Activated CD8-positive, alpha-beta memory T cell treated with anti-CD3 and anti-CD28 coated beads, Interleukin-2, amount 50 U/mL, for 24 hours (primary cell): ENCODE measurements around the gene MRTFB.
A peak's percentile ranks its signal among the peaks of the same experiment; 100 is the strongest.
"Not testable (repeated sequence)": the region's sequence is repeated elsewhere in the genome, so short reads cannot be mapped to it uniquely, and the experiment has no call there.

Experiments used
- DNase-seq: peaks from one replicate; pipeline ENCODE4 v3.0.0-alpha.2; 2020; ENCODE audit errors: extremely low read depth

Gene MRTFB, protein sequence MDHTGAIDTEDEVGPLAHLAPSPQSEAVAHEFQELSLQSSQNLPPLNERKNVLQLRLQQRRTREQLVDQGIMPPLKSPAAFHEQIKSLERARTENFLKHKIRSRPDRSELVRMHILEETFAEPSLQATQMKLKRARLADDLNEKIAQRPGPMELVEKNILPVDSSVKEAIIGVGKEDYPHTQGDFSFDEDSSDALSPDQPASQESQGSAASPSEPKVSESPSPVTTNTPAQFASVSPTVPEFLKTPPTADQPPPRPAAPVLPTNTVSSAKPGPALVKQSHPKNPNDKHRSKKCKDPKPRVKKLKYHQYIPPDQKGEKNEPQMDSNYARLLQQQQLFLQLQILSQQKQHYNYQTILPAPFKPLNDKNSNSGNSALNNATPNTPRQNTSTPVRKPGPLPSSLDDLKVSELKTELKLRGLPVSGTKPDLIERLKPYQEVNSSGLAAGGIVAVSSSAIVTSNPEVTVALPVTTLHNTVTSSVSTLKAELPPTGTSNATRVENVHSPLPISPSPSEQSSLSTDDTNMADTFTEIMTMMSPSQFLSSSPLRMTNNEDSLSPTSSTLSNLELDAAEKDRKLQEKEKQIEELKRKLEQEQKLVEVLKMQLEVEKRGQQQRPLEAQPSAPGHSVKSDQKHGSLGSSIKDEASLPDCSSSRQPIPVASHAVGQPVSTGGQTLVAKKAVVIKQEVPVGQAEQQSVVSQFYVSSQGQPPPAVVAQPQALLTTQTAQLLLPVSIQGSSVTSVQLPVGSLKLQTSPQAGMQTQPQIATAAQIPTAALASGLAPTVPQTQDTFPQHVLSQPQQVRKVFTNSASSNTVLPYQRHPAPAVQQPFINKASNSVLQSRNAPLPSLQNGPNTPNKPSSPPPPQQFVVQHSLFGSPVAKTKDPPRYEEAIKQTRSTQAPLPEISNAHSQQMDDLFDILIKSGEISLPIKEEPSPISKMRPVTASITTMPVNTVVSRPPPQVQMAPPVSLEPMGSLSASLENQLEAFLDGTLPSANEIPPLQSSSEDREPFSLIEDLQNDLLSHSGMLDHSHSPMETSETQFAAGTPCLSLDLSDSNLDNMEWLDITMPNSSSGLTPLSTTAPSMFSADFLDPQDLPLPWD

DNA sequence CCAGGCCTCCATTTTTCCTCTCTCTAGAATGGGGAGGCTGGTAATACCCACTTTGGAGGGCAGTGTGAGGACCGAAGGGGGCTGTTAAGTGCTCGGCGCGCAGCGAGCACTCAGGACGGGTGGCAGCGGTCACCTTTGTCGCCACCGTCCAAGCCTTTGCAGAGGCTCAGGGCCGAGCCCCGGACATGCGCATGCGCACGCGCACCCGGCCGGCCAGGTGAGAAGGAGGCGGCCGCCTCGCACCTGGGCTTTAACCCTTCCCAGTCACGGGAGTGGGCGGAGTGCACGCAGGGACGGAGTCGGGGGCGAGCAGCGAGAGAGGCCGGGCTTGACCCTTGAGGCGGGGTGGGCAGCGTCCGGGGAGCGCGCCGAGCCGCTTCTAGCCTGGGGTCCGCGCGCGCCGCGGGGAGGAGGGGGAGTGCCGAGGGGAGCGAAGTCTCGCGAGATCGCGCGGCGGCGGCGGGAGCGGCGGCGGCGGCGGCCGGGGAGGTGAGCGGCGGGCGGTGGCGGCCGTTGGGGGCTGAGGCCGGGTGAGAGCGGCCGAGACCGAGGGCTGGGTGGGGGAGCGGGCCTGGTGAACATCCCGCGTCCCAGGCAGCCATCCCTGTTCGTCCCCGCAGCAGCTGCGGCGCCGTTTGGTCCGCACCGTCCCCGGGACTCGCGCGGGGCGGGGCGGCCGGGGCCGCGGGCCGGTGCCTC lies at the start of gene MRTFB:
TSS of gene MRTFB (plus strand) at position 443 of the 699 bp plus-strand sequence. CDS start 69,288 bp downstream, outside the sequence.
- DNase-seq: peak; percentile 34

DNA sequence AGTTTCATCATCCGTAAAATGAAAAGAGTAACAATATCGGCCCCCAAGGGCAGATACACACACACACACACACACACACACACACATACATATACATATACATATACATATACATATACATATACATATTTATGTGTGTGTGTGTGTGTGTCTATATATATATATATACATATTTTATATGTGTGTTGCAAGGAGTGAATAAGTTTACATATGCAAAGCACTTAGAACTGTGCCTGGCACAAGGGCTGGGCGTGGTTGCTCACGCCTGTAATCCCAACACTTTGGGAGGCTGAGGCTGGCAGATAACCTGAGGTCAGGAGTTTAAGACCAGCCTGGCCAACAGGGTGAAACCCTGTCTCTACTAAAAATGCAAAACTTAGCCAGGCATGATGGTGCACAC lies 47.6 kb upstream of the MRTFB start:
- DNase-seq: not testable (repeated sequence)

DNA sequence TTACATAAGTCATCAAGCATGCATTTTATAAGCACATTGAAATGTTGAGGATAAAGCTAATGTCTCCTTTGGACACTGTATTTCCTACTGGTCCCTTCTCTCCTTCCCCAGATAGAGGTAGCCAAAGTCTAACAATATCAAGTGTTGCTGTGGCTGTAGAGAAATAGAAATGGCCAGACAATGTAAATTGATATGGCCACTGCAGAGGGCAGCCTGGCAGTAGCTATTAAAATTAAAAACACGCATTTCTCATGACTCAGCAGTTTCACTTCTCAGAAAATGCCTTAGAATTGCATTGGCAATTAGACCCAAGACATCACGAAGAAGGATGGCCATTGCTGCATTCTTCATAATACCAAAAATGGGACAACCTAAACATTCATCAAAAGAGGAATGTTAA lies 46.8 kb upstream of the MRTFB start:
- no peak for DNase-seq

DNA sequence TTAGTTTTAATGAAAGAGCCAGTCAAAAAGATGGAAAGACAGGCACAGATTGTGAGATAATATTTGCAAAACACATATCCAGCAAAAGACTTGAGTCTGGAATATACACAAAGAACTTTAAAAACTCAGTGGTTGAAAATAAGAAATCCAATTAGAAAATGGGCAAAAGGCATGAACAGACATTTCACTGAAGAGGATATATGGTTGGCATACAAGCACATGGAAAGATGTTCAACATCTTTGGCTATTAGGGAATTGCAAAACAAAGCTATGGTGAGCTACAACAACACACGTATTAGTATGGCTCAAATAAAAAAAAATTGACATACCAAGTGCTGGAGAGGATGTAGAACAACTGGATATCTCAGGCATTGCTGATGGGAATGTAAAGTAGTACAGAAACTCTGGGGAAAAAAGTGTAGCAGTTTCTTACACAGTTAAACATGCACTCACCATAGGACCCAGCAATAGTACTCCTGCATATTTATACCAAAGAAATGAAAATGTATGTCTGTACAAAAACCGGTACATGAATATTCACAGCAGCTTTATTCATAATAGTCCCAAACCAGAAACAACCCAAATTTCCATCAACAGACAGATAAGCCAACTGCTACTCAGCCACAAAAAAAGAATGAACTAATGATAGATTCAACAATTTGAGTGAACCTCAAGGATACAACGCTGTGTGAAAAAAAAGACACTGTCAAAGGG lies 44.4 kb upstream of the MRTFB start:
- no peak for DNase-seq

DNA sequence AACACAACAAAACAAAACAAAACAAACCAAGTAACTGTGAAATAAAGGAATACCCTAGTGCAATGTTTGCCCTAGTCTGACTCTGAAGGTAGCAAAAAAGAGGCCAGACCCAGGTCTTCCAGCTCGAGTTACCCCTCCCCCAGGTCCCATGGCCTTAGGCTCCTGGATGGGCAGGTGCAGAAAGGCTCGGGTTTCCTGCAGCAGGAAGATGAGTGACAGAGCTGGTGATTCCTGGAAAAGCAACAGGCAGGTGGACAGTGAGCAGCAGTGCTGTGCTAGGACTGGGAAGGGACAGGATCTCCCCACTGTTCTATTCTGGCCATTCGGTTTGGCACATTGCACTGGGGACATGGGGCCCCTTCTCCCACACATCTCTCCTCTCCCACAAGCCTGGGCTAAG lies 42.9 kb upstream of the MRTFB start:
- no peak for DNase-seq

DNA sequence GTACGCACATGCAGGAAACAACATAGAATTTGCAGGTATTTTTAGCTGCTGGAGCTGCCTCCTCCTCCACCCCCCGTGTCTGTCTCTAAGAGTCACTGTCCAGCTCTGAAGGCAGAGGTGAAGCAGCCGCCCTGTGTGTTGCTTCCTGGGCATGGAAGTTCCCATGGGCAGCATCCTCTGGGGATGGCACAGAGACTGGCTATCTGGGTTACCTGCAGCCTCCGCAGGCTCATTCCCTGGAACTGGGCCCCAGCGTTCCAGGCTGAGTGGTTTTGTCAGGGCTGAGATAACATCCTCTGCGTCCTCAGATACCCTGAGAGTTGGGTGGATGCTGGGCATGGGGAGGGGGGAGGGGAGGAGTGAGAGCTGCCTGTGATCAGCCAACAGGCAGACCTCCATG lies 41.5 kb upstream of the MRTFB start:
- no peak for DNase-seq

DNA sequence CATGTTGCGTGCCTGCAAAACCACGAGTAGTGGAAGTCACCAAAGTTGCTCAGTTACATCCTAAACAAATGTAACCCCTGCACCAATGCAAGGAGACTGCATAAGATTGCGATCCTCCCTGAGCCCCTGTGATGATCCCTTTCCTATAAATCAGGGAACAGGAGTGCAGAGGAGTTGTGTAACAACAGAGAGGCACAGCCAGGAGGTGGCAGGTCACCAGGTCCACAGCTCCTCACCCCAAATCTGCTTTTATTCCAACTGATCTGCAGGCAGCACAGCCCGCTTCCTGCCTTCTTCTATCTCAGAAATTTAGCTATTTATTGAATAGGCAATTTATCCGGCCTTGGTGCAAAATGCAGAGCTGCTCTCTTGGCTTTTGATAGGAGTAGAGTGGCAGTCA lies 36.0 kb upstream of the MRTFB start:
- no peak for DNase-seq

DNA sequence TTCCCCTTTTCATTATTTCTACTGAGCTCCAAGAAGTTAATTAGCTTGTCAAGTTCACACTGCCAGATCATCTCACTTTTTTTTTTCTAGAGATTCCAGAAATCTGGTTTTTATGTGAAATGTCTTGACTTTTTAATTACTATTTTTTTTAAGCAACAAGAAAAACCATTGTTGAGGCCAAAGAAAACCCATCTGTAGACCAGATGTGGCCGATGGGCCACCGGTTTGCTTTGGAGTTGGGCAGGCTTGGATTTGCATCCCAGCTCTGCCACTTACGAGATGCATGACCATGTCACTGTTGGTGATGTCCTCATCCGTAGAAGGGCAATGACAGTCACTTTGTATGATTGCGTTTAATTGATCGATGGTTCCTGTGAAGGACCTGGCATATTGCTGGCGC lies 34.2 kb upstream of the MRTFB start:
- no peak for DNase-seq

DNA sequence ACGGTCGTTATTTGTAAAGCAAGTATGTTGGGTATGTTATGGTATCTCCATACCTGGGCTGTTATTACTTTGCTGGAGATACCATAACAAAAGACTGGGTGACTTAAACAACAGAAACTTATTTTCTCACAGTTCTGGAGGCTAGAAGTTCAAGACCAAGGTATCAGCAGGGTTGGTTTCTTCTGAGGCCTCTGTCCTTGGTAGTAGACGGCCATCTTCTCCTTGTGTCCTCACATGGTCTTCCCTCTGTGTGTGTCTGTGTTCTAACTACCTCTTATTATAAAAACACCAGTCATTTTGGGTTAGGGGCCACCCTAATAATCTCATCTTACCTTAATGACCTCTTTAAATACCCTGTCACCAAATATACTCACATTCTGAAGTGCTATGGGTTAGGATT lies 33.2 kb upstream of the MRTFB start:
- no peak for DNase-seq

DNA sequence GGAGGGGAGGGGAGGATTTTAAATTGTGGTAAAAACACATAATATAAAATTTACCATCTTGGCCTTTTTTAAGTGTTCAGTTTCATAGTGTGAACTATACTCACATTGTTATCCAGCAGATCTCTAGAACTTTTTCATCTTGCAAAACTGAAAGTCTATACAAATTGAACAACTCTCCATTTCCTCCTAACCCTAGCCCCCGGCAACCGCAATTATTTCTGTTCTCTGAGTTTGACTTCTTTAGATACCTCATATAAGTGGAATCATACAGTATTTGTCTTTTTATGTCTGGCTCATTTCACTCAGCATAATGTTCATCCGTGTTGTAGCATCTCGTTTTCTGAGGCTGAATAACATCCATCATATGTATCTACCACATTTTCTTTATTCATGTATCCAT lies 30.0 kb upstream of the MRTFB start:
- DNase-seq: no peak

DNA sequence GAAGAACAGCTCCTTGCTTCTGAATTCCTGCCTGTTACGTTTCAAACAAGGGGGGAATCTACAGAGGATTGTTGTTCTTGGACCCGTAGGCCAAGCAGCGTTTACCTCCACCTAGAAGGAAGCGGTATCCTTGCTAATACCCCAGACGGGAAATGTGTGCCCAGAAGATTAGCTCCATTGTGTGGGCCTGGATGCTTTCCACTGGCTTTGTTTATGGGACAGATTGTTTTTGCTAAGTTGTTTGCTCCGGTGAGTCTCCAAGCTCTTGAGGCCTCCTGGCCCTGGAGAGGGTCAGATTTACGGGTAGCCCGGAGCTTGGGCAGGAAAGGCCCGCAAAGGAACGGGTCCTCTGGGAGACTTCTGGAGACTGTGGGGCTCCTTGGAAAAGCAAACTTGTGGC lies 28.4 kb upstream of the MRTFB start:
- DNase-seq: no peak

DNA sequence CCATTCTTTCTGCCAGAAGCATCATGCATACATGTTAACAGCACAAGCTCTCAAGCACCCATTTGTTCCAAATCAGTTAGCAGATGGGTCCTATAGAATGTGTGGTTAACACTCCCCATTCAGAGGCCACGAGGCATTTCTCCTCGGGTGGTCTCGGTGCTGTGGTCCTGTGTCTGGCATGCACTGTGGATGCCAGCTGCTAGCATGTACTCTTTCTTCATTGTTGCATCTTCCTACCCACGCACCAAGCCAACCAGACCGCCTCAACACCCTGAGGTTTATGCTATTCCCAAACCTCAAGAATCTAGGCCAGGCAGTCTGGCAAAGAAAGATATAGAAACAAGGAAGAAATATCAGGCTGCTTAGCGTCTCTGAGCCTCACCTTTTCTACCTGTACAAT lies 27.8 kb upstream of the MRTFB start:
- no peak for DNase-seq

DNA sequence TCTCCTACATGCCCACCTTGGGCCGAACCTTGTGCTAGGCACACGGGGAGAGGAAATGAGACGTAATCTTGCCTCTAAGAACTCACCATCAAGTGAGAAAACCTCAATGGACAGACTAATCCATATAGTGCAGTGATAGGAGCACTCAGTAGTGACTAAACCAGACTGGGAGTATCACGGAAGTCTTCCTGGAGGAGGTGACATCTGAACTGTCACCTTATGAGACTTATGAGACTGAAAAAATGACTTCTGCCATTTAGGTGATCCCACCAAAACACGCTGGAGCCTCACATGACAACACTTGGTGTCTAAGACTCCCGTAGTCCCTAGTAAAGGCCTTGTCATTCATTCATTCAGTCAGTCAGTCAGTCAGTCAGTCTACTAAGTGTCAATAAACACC lies 27.3 kb upstream of the MRTFB start:
- DNase-seq: no peak

DNA sequence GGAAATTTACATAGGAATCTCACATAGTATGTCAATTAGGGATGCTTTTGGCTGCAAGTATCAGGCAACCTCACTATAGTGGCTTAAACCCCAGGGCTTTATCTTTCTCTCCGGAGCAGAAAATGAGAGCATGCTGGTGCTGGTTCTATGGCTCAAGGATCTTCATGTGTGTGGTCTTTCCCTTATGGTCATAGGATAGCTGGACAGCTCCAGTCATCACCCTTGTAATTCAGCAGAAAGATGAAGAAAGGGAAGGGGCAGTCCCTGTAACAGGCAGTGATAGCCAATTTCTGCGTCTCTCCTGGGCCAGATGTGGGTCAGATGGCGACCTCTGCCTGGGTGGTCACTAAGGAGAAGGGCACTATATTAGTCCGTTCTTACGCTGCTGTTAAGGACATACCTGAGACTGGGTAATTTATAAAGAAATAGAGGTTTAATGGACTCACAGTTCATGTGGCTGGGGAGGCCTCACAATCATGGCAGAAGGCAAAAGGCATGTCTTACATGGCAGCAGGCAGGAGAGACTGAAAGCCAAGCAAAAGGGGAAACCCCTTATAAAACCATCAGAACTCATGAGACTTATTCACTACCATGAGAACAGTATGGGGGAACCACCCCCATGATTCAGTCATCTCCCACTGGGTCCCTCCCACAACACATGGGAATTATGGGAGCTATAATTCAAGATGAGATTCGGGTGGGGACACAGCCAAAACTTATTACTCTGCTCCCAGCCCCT lies 23.8 kb upstream of the MRTFB start:
- not testable (repeated sequence) for DNase-seq

DNA sequence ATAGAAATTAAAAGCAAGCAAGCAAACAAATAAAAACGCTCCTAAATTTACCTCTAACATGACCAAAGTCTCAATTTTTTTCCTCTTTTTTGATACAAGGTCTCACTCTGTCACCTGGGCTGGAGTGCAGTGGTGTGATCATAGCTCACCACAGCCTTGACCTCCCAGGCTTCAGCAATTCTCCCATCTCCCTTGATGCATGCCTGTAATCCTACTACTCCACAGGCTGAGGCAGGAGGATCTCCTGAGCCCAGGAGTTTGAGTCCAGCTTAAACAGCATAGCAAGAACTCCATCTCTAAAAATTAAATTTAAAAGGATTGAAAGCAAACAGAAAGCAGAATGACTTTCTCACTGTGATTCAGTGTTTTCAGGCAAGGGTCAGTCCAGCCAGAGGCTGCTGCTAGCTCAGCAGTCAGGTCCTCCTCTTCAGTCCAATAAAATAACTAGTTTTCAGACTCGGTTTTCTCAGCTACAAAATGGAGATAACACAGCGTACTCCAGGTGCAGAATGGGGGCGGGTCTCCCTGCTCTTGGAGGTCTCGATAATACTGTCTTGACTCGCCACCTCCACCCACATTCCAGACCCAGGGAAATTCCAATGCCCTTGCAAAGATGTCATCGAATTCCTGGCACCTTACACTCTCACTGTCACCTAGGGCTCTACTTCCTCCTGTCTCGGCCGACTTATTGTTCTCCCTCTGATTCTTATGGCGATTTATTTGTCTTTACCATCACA lies 20.7 kb upstream of the MRTFB start:
- no peak for DNase-seq

DNA sequence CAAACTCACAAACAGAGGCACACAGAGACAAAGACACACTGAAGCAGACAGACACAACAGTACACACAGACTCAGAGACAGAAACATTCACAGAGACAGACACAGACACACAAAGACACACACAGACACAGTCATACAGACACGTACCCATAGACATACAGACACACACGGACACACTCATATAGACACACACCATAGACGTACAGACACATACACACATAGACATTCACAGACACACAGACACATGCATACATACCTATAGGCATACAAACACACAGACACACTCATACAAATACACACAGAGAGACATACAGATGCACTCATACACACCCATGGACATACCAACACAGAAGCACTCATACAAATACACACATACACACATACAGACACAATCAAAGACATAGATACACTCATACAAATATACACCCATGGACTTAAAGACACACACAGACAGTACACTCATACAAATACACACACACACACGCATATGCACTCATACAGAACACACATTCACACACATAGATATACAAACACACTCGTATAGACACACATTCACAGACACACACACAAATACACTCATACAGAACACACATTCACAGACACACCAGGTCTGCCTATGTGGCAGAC lies 19.9 kb upstream of the MRTFB start:
- no peak for DNase-seq

DNA sequence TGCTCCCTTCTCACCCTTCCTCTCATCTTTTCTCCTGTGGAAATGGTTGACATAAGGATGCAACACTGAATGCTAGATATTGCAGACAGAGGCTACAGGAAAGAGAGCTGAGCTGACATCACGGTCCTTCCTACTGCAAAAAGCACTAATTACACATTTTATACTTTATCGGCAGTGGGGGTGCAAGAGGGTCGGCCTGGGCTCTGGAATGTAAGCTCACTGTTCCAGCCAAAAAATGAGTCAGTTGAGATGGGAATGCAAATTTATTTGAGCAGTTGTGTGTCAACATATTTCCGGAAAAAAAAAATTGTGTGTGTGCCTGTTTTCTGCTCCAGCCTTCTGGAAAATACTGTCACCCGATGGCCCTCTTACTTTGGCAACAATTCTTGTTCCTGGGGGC lies 14.1 kb upstream of the MRTFB start:
- no peak for DNase-seq

DNA sequence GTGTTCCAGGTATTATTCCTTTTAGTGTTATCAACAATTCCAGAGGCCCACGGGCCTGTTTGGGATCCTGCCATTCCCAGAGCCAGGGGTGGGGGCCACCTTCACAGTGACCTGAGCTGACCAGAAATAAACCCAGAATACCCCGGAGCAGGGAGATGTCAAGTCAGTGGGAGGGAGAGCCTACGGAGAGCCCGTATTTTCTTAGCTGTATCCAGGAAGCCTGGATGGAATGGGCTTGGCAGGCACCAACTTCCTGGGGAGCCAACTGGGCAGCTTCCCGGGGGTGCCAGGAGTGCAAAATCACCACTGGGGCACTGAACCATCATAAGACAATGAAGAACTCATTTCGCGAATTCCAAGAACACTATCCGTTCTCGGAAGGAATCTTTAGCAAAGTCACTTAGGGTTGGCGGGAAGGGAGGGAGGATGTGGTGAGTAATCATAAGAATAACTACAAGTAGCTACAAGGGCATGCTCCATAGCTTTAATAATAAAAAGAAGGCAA lies 13.2 kb upstream of the MRTFB start:
- DNase-seq: no peak

DNA sequence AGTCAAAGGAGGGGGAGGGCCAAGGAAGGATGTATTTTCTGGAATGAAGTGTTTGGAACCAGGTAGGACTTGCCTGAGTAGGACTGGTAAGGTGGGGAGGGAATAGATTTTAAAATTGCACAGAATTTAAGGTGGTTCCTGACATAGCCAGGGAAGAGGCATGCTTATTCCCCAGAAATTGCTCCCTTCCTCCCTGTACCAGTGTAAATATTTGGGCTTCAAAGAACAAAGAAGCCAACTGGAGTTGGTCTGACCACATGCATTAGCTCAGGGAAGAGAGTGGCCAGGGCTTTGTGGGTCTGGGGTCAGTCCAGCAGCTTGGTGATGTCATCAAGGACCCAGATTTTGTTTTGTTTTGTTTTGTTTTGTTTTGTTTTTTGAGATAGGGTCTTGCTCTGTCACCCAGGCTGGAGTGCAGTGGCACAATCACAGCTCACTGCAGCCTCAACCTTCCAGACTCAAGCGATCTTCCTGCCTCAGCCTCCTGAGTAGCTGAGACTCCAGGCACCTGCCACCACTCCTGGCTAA lies 9.3 kb upstream of the MRTFB start:
- DNase-seq: no peak
